ENCODE data around the gene AQR. TPM values are rescaled to one million over a fixed set of nuclear protein-coding genes. Genes with fewer than 3 reads are reported as not detected.
"Not testable (repeated sequence)": the region's sequence is repeated elsewhere in the genome, so short reads cannot be mapped to it uniquely, and the experiment has no call there.

AQR gene
- 13.9 and 25.4 TPM in 2 replicates for total RNA-seq (2014; rRNA removed; shearing (Covaris generic))

- DNase-seq (ENCODE audit: low spot score): peak; percentile 97
These were observed at the start of gene AQR for GRCh38 chr15:34969340-34970097. Gene AQR (minus strand): TSS chr15:34969742. CDS start chr15:34969613, 129 bp downstream.

GRCh38 chr15:35014241-35014640 lies 44.7 kb upstream of the AQR start:
- no peak for DNase-seq (ENCODE audit: low spot score)

- no peak for DNase-seq (ENCODE audit: low spot score)
These were observed 43.8 kb upstream of the AQR start for GRCh38 chr15:35013370-35013769.

- DNase-seq (ENCODE audit: low spot score): no peak
These were observed 37.9 kb upstream of the AQR start for GRCh38 chr15:35007397-35007796.

- no peak for DNase-seq (ENCODE audit: low spot score)
These were observed 36.4 kb upstream of the AQR start for GRCh38 chr15:35005933-35006332.

GRCh38 chr15:35003928-35004327 lies 34.4 kb upstream of the AQR start:
- no peak for DNase-seq (ENCODE audit: low spot score)

- DNase-seq (ENCODE audit: low spot score): peak; percentile 89
These were observed 31.0 kb upstream of the AQR start for GRCh38 chr15:35000511-35000910.

- peak; percentile 50 for DNase-seq (ENCODE audit: low spot score)
These were observed 30.4 kb upstream of the AQR start for GRCh38 chr15:34999906-35000305.

GRCh38 chr15:34994925-34995324 lies 25.4 kb upstream of the AQR start:
- no peak for DNase-seq (ENCODE audit: low spot score)

GRCh38 chr15:34993877-34994276 lies 24.3 kb upstream of the AQR start:
- DNase-seq (ENCODE audit: low spot score): no peak

- no peak for DNase-seq (ENCODE audit: low spot score)
These were observed 23.9 kb upstream of the AQR start for GRCh38 chr15:34993412-34993811.

GRCh38 chr15:34988027-34988902 lies 18.7 kb upstream of the AQR start, which contains the start of gene ZNF770:
Gene ZNF770 (minus strand): TSS chr15:34988287. CDS start chr15:34983434, 4,853 bp downstream.
- peak; percentile 55 for DNase-seq (ENCODE audit: low spot score)

- no peak for DNase-seq (ENCODE audit: low spot score)
These were observed 18.1 kb upstream of the AQR start for GRCh38 chr15:34987609-34988026.

- DNase-seq (ENCODE audit: low spot score): no peak
These were observed 17.4 kb upstream of the AQR start for GRCh38 chr15:34986771-34987480.

GRCh38 chr15:34986326-34986725 lies 16.8 kb upstream of the AQR start:
- no peak for DNase-seq (ENCODE audit: low spot score)

- DNase-seq (ENCODE audit: low spot score): no peak
These were observed 15.5 kb upstream of the AQR start for GRCh38 chr15:34984889-34985630.

- DNase-seq (ENCODE audit: low spot score): no peak
These were observed 7.2 kb upstream of the AQR start for GRCh38 chr15:34976743-34977142.

- DNase-seq (ENCODE audit: low spot score): no peak
These were observed 6.5 kb upstream of the AQR start for GRCh38 chr15:34976073-34976472.

- no peak for DNase-seq (ENCODE audit: low spot score)
These were observed 4.0 kb upstream of the AQR start for GRCh38 chr15:34973512-34973911.

GRCh38 chr15:34970098-34970643 lies 629 bp upstream of the AQR start:
- DNase-seq (ENCODE audit: low spot score): not testable (repeated sequence)

- DNase-seq (ENCODE audit: low spot score): no peak
These were observed 5.3 kb downstream of the AQR start for GRCh38 chr15:34964277-34964676.

Data from H4 (cell line).